ENCODE data around the gene EFNA5. TPM values are rescaled to one million over a fixed set of nuclear protein-coding genes. Genes with fewer than 3 reads are reported as not detected.

EFNA5 gene
- total RNA-seq, 4 donors from 2014 or later, result 2.4 to 9.2 (median 3.9) TPM

GRCh38 chr5:107698286-107698685, 27.5 kb upstream of the EFNA5 start:
- WGBS, 2 donors (ENCODE audit: low coverage in 1 of 2), result 100% methylated on average over 2 of the region's 2 CpGs

GRCh38 chr5:107696498-107696897, 25.8 kb upstream of the EFNA5 start:
- Histone ChIP-seq H3K4me3 (no peak overlapping the region), H3K36me3 (no peaks in the 10 kb centered on the region), H3K27me3 (no peaks in the 10 kb centered on the region), H3K4me1 (no peaks in the 10 kb centered on the region), H3K9me3 (peaks cover 0 to 4% (median 0%) of the 10 kb centered on the region in 3 donors), H3K27ac (no peak overlapping the region)
- WGBS, 2 donors (ENCODE audit: low coverage in 1 of 2), result 88 to 100% methylated on average over 1 of the region's 4 CpGs
- no peak for TF ChIP-seq POLR2AphosphoS5 (IDR thresholded peaks at IDR 0.05)
- no peak for TF ChIP-seq CTCF (IDR thresholded peaks at IDR 0.05)
- TF ChIP-seq EP300 (IDR thresholded peaks at IDR 0.05), result no peak
- TF ChIP-seq POLR2A (IDR thresholded peaks at IDR 0.05), result no peak
- ATAC-seq, result no peak

More at GRCh38 chr5:107698286-107698685, 27.5 kb upstream of the EFNA5 start:
- Histone ChIP-seq H3K9me3 (no peaks in the 10 kb centered on the region), H3K27me3 (no peaks in the 10 kb centered on the region), H3K27ac (no peak overlapping the region), H3K36me3 (no peaks in the 10 kb centered on the region), H3K4me1 (no peaks in the 10 kb centered on the region), H3K4me3 (no peak overlapping the region)
- no peak for ATAC-seq
- TF ChIP-seq POLR2A (IDR thresholded peaks at IDR 0.05) (no peak), POLR2AphosphoS5 (IDR thresholded peaks at IDR 0.05) (no peak), EP300 (IDR thresholded peaks at IDR 0.05) (no peak), CTCF (IDR thresholded peaks at IDR 0.05) (no peak)

GRCh38 chr5:107696080-107696479, 25.3 kb upstream of the EFNA5 start:
- 53 to 70% methylated on average over 2 to 4 of the region's 4 CpGs for WGBS, 2 donors (ENCODE audit: low coverage in 1 of 2)
- ATAC-seq, result no peak
- Histone ChIP-seq H3K36me3 (no peaks in the 10 kb centered on the region), H3K4me3 (no peak overlapping the region), H3K27me3 (no peaks in the 10 kb centered on the region), H3K9me3 (peaks cover 0 to 8% (median 0%) of the 10 kb centered on the region in 3 donors), H3K27ac (no peak overlapping the region), H3K4me1 (no peaks in the 10 kb centered on the region)
- TF ChIP-seq EP300 (IDR thresholded peaks at IDR 0.05) (no peak), CTCF (IDR thresholded peaks at IDR 0.05) (no peak), POLR2A (IDR thresholded peaks at IDR 0.05) (no peak), POLR2AphosphoS5 (IDR thresholded peaks at IDR 0.05) (no peak)

GRCh38 chr5:107687937-107688336, 17.2 kb upstream of the EFNA5 start:
- H3K4me1 ChIP-seq, result no peaks in the 10 kb centered on the region
- no peak overlapping the region for H3K4me3 ChIP-seq
- no peaks in the 10 kb centered on the region for H3K36me3 ChIP-seq
- H3K9me3 ChIP-seq, result peaks cover 0 to 18% (median 0%) of the 10 kb centered on the region in 3 donors
- no peak overlapping the region for H3K27ac ChIP-seq
- ATAC-seq, result no peak
- WGBS, 2 donors (ENCODE audit: low coverage in 1 of 2), result 100% methylated on average over 2 of the region's 3 CpGs; no CpG with 5 or more reads in 1 of the 2 donors
- TF ChIP-seq POLR2A (IDR thresholded peaks at IDR 0.05) (no peak), EP300 (IDR thresholded peaks at IDR 0.05) (no peak), POLR2AphosphoS5 (IDR thresholded peaks at IDR 0.05) (no peak), CTCF (IDR thresholded peaks at IDR 0.05) (no peak)
- no peaks in the 10 kb centered on the region for H3K27me3 ChIP-seq

- H3K36me3 ChIP-seq, result no peaks in the 10 kb centered on the region
- H3K4me1 ChIP-seq, result no peaks in the 10 kb centered on the region
- WGBS, 2 donors (ENCODE audit: low coverage in 1 of 2), result no CpG with 5 or more reads among the region's 1 CpG
- TF ChIP-seq POLR2A (IDR thresholded peaks at IDR 0.05) (no peak), EP300 (IDR thresholded peaks at IDR 0.05) (no peak), CTCF (IDR thresholded peaks at IDR 0.05) (no peak), POLR2AphosphoS5 (IDR thresholded peaks at IDR 0.05) (no peak)
- H3K9me3 ChIP-seq, result peaks cover 0 to 18% (median 0%) of the 10 kb centered on the region in 3 donors
- H3K27ac ChIP-seq, result no peak overlapping the region
- no peak for ATAC-seq
- H3K27me3 ChIP-seq, result no peaks in the 10 kb centered on the region
- H3K4me3 ChIP-seq, result no peak overlapping the region
These were observed 16.7 kb upstream of the EFNA5 start for GRCh38 chr5:107687404-107687803.

All from gastroesophageal sphincter (tissue), 4 donors.